ENCODE measurements around the gene MALRD1.
"Not testable (repeated sequence)": the region's sequence is repeated elsewhere in the genome, so short reads cannot be mapped to it uniquely, and the experiment has no call there.

Gene MALRD1

DNA sequence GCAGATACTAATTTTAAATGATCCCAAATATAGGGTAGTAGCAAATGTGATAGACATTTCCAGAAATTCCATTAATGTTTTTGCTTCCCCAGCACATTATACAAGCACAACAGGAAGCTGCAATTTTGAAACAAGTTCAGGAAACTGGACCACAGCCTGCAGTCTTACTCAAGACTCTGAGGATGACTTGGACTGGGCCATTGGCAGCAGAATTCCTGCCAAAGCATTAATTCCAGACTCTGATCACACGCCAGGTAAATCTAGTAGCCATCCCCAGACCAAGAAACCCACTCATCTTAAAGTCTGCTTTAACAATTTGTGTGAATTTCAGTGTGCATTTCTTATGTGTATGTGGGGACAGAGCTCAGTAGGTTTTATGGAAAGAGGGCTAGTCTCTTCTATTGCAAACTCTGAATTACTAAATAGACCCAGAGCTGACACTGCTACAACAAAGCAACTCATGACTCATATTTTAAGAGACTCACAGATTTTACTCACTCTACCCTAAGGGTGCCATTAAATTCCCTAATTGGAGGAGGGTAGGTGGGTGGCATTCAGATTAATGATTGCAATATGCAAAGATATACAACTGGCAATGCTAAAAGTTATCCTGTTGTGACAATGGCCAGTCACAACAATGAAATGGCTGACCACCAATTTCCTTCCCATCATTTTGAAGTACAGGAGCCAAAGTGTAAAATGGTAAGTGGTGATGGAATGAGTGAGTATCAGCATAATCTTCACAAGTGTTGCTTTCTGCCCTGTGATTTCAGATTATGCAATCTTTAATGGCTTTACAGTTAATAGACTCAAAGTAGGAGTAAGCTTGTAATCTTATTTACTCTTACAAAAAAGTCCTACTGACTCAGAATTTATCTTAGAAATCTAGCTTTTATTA, 450.0 kb downstream of the MALRD1 start:
- FAIRE-seq: no peak

DNA sequence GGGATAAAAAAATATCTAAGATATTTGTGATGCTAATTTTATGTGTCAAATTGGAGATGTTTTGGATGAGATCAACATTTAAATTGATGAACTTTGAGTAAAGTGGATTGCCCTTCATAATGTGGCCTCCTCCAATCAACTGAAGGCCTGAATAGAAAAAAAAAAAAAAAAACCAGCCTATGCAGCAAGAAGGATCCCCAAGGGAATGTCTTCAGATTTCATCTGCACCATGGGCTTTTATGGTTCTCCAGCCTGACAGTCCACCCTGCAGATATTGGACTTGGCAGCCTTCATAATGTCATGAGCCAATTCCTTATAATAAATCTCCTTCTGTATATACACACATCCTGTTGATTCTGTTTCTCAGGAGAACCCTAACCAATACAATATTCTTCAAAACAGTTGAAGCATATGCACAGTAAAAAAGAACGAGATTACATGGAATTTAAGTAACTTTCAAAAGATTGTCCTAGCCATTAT, 450.7 kb downstream of the MALRD1 start:
- FAIRE-seq: no peak

DNA sequence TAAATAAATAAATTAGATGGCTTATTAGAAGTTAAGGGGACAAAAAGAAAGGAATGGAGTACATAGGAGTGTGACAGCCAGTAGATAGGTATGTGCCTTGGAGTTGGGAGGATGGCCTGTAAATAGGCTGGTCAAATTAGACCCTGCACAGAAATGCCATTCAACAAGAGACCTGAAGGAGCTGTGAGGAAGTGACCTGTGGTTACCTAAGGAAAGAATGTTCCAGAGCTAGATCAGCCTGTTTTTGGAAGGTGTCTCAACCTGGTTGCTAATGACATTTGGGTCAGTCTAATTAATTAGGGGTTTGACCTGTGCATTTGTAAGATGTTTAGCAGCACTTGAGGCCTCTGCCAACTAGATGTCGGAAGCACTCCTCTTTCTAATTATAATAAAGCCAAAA, 452.4 kb downstream of the MALRD1 start:
- FAIRE-seq: no peak

DNA sequence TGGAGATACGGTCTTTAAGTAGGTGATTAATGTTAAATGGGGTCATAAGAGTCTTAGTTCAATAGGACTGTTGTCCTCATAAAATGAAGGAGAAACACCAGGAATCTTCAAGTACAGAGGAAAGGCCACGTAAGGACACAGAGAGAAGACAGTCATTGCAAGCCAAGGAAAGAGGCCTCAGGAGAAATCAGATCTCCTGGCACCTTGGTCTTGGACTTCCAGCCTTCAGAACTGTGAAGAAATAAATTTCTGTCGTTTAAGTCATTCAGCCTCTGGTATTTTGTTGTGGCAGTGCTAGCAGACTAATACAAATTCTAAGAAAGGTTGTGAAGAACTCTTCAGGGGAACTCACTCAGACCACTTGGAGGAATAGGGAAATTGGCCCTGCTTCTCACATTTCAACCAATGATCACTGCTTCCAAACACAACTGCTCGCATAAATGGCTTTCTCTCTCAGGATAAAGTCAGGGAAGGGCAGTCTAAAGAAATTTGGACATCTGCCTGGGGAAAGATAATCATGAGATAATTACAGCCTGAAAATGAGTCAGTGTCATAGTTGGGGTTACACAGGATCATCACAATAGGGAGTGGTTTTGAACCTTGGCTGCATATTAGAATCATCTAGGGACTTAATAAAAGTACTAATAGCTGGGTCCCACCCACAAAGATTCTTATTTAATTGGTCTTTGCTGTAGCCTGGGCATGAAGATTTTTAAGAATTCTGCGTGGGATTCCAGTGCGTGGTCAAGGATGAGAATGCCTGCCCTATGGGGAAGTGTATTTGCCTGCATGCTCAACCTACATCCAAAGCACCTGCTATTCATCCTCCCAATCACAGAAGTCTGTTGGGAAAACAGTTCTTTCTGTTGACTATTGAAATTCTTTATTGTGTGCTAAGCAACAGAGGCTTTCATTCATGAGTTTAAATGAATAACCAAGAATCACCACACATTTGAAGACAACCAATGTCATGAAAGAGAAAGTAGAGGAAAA, 457.0 kb downstream of the MALRD1 start:
- FAIRE-seq: no peak

DNA sequence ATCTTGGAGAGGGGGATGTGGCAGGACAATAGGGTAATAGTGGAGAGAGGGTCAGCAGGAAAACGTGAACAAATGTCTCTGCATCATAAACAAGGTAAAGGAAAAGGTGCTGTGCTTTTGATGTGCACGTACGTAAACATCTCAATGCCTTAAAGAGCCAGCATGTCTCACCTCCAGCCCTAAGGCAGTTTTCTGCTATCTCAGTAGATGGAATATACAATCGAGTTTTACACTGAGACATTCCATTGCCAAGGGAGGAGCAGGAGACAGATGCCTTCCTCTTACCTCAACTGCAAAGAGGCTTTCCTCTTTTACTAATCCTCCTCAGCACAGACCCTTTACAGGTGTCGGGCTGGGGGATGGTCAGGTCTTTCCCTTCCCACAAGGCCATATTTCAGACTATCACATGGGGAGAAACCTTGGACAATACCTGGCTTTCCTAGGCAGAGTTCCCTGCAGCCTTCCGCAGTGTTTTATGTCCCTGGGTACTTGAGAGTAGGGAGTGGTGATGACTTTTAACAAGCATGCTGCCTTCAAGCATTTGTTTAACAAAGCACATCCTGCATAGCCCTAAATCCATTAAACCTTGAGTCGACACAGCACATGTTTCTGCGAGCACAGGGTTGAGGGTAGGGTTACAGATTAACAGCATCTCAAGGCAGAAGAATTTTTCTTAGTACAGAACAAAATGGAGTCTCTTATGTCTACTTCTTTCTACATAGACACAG, 461.6 kb downstream of the MALRD1 start:
- not testable (repeated sequence) for FAIRE-seq

DNA sequence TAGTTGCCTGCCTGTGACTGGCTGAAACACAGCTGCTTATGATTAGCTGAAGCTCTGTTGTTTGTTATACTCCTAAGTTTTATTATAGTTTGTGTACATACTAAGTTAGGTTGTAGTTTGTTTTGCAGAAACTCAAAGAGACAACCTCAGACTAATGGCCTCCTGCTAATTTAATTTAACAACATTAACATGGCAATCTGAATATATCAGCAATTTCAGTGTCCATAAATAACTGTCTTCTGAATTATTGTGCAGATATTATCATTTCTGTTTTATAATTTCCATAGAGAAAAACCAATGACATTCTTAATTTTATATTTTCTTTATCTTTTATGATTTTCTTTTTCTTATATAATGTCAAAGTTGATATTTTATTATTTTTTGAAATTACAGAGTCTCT, 469.5 kb downstream of the MALRD1 start:
- peak; percentile 82 for FAIRE-seq

DNA sequence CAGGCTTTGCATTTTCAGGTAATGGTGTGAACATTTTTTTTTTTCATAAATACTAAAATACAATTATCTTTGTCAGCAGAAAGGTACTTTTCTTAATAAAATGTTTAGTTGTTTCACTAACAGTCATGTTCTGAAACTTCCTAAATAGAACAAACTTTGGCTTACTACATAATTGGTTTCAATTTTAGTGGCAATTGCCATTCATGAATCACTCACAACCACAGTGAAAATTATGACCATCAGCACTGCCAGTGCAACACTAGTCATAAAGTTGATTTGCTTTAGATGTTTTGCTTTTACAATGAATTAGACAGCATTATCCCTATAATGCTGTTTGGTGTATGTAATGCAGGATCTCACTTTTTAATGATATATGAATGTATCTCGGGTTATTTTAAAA, 470.0 kb downstream of the MALRD1 start:
- FAIRE-seq: no peak

DNA sequence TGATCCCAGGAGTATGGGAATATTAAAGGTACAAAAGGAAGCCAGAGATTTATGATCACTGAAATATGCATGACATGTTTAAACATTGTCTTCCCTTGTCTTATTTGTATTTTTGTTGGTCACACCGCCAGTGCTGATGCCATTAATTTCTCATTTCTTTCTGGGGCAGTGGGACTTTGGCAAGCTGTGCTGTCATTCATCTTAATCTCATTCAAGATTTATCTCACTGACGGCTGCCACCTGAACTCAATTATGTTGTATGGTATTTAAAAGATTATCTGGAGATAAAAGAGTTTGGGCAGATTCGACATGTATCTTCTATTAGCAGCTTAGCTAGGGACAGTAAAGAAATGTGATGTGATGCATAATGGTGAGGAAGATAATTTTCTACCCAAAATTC, 482.7 kb downstream of the MALRD1 start:
- FAIRE-seq: no peak

DNA sequence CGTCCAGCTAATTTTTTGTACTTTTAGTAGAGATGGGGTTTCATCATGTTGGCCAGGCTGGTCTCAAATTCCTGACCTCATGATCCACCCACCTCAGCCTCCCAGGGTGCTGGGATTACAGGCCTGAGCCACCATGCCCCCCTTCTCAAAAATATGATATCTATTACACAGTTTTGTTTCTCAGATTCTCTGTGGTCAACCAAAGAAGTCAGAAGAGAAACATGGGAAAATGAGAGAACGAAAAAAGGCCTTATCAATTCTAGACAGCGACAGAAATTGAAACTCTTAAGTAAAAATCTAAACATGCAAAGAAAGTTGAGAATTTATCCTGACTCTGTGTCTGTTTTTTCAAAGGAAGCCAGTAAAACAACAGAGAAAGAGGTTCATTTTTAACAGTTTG, 483.8 kb downstream of the MALRD1 start:
- no peak for FAIRE-seq

DNA sequence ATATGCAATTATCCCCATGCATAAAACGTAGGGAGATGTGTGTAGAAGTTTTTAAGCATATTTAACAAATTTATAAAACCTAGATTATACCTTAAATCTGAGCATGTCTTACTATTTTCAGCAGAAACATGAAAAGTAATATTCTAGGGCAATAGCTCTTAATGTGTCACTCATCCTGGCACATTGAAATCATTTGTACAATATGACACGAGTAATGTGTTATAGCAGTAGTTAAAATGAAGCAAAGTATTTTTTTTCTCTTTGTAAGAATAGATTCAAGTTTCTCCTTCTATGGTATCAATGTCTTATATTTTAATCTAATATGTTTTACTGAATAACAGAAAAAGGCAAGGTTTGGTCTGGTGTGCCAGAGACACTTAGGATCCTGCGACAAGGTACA, 492.7 kb downstream of the MALRD1 start:
- FAIRE-seq: no peak

DNA sequence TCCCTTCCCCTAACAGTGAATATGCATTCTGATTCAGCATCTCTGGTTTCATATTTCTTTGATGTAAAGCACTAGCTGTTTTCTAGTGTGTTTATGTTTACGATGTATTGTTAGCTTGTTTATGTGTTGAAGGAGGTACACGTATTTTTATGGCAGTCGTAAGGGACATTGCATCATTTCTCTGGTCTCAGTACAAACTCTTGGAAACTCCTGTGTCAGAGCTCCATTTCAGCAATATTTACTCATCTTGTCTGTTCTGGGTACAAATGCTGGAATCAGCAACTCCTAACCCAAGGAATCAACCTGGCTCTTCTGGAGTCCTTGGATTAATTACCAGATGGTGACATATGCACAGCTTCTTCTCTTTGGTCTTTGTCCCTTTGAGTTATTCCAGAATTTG, 497.6 kb downstream of the MALRD1 start:
- FAIRE-seq: no peak

DNA sequence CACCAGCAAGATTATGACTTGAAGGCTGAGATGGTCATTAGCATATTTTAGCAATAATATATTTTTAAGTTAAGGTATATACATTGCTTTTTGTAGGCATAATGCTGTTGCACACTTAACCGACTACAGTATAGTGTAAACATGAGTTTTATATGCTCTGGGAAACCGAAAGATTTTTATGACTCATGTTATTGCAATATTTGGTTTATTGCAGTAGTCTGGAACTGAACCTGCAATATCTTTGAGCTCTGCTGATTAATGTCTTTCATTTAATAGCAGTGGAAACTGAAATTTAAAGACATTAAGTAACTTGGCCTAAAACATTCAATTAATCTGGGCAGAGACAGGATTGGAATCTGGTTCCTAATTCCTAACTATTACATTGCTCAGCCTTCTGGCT, 500.9 kb downstream of the MALRD1 start:
- FAIRE-seq: no peak

DNA sequence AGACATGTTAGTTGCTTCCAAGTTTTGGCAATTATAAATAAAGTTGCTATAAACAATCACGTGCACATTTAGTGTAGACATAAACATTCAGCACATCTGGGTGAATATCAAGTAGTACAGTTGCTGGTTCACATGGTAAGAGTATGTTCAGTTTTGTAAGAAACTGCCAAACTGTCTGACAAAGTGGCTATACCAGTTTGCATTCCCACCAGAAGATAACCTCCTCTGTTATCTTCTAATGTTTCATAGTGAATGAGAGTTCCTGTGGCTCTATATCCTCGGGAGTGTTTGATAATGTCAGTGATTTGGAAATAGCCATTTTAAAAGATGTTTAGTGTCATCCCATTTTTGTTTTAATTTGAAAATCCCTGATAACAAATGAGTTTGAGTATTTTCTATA, 508.1 kb downstream of the MALRD1 start:
- FAIRE-seq: no peak

DNA sequence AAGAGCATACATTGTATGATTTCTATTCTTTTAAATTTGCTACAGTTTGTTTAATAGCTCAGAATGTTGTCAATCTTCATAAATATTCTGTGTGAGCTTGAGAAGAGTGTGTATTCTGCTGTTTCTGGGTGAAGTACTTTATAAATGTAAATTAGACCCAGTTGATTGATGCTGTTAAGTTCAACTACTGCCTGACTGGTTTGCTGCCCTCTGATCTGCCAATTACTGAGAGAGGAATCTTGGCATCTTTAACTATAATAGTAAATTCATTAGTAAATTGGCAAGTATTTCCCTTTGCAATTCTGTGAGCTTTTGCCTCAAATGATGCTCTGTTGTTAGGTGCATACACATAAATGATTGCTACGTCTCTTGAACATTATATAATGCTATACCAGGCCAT, 512.6 kb downstream of the MALRD1 start:
- no peak for FAIRE-seq

DNA sequence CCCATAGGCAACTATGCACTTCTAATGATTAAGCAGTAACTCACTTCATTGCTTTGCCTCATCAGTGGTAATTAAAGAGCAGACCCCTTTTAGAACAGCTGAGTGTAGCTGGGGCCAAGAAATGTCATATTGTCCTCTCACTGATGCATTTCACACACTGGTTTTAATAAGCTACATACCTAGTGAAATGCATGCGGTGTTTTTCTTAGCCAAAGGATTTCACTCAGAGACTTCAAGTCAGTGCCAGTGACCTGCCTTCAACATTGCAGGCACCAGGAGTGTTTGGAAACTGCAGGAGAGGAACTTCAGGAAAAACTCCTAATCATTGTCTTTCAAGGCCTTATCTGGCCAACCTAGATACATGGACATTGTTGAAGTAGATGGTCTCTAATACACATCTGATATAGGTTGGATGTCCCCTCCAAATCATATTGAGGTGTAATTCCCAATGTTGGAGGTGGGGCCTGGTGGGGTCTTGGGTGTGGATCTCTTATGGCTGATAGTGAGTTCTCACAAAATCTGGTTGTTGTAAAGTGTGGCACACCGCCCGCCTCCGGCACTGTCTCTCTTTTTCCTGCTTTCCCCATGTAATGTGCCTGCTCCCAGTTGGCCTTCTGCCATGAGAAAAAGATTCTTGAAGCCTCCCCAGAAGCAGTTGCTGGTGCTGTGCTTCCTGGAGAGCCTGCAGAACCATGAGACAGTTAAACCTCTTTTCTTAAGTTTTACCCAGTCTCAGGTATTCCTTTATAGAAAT, 515.0 kb downstream of the MALRD1 start:
- no peak for FAIRE-seq

DNA sequence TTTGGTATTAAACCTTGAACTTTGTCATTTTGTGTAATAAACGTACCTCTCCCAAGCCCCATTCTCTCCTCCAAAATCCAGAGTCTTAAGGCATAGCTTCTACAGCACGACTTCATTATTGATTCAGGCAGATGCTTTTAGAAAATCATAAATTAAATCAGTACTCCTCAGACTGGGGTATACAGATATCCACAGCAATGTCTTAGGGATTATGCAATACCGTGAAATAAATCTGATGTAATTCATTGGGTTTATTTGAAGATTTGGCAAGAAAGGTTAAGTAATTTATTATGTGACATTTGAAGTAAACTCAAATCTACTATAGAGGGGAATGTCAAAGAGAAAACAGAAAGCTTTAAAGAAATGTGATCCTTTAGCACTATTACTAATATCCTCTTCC, 521.5 kb downstream of the MALRD1 start:
- no peak for FAIRE-seq

DNA sequence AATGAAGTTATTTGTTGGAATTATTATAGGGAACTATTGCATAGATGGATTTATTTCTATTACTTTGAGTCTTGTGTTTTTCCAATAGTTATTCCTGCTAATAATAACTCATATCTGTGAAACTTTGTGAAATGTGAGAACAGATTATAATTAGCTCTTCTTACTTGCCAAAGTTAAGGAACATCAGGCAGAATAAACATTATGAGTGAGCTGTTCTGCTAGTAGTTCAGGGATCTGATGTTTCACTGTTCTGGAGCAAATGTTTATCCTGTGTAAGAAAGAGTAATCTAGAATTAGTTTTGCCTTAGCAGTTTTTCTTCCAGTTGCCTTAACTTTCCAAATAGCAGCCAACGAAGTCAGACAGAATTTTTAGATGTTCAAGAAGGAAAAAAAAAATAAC, 522.4 kb downstream of the MALRD1 start:
- no peak for FAIRE-seq

DNA sequence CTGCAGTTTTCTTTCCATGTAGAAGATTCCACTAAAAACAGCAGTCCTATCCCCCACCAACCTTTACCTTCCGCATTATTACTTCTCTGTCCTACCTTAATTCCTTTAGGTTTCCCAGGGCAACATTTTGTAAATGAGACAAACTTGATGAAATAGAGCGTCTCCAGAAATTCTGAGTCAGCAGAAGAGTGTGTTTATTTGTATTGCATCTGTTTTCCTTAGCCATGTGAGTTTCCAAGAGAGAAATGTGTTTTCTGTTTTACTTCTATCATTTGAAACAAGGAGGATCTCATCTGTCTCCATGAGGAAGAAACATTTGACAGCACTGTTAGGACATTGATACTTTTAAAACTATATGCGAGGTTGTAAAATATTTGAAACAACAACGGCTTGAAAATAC, 523.5 kb downstream of the MALRD1 start:
- peak; percentile 87 for FAIRE-seq

DNA sequence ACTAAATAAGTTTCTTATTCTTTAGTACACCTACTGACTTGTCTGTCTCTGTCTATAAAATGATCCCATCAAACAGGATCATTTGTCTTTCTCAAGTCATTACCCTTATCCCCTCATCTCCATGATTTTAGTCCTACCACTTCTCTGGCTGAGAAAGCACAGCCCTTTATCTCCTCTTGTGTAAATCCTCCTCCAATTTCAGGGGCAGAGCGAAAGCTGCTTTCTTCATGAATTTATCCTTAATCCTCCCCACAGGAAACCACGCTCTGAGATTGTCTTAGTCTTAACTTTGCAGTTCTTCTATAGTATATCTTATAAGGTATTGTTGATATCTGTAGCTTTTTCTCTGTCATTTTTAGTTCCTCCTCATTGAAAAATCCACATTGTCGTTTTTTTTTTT, 528.0 kb downstream of the MALRD1 start:
- FAIRE-seq: no peak

DNA sequence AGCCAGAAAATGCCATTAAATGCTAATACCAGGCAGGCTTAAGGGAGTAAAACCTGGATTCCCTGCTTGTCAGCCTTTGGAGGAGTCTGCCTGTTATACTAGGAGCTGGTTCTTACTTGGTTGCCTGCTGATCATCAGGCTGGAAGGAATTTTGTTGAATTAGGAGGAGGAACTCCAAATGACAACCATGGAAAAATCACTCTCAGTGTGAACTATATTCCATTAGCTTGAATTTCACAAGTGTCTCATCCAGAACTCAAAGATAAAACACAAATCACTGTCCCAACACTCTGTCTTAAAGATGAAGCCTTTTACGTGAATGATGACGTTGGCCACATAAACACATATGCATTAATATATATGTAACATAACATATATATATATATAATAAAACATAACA, 528.8 kb downstream of the MALRD1 start:
- no peak for FAIRE-seq

DNA sequence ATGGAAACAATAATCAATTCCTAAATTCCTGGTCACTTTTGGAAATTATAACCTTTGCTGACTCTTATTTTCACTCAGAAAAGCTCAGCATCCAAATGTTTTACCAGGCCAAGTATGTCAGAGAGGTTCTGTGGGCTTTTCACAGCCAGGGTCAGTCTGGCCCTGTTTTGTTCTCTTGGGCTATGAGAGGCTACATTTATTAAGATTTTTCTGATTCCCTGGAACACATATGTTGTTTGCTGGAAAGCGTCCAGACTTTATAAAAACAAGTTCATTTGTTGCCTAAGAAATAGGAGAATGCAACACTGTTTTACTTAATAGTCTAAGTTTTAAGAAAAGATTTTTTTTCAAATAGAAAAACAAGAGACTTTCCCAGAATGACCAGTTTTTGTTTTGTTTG, 529.2 kb downstream of the MALRD1 start:
- peak; percentile 98 for FAIRE-seq

DNA sequence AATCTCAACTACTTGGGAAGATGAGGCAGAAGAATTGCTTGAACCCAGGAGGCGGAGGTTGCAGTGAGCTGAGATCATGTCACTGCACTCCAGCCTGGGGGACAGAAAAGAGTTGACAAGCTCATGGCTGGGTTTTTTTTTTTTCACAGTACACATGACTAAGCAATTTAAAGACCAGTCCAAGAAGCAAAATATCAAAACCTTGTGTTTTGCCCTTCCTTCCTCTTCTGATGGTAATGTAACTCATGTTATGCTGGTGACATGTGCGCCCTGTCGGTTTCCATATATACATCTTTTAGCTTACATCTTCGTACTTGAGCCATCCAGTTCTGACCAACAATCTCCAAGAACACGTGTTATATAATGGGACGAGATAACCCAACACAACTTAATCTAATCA, 530.0 kb downstream of the MALRD1 start:
- FAIRE-seq: no peak

All from endometrium (tissue), 2 donors.